Panc1 (cell line): ENCODE results near the gene THADA.

ENCODE experiments used
- REST ChIP-seq, 2 experiments: IDR thresholded peaks; 2 replicates each; pipeline ENCODE4 v1.6.1; 2011 to 2012; ENCODE audit warnings: low read depth in 2 of 2, control low read depth in 1 of 2, low read length in 1 of 2, mild to moderate bottlenecking in 1 of 2, moderate library complexity in 1 of 2; ENCODE audit not compliant: insufficient read depth in 1 of 2
- TF ChIP-seq, protein P1 (sequence below): fragments of 450-650 bp; IDR thresholded peaks from 2 replicates; pipeline ENCODE4 v1.5.1; 2017; ENCODE audit warnings: mild to moderate bottlenecking

GRCh38 chr2:43293744-43294695 lies 301.8 kb downstream of the THADA start:
- TF ChIP-seq, protein P1, sequence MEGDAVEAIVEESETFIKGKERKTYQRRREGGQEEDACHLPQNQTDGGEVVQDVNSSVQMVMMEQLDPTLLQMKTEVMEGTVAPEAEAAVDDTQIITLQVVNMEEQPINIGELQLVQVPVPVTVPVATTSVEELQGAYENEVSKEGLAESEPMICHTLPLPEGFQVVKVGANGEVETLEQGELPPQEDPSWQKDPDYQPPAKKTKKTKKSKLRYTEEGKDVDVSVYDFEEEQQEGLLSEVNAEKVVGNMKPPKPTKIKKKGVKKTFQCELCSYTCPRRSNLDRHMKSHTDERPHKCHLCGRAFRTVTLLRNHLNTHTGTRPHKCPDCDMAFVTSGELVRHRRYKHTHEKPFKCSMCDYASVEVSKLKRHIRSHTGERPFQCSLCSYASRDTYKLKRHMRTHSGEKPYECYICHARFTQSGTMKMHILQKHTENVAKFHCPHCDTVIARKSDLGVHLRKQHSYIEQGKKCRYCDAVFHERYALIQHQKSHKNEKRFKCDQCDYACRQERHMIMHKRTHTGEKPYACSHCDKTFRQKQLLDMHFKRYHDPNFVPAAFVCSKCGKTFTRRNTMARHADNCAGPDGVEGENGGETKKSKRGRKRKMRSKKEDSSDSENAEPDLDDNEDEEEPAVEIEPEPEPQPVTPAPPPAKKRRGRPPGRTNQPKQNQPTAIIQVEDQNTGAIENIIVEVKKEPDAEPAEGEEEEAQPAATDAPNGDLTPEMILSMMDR, result no peak
- no peak for TF ChIP-seq REST (IDR thresholded peaks at IDR 0.05; ENCODE audit: insufficient read depth in 1 of 2, low read depth in 2 of 2, low read length in 1 of 2)
